Left kidney (tissue), 2 donors: Measurements from ENCODE around the gene RNF19B. TPM values are rescaled to one million over a fixed set of nuclear protein-coding genes. Genes with fewer than 3 reads are reported as not detected.
"Not testable (repeated sequence)": the region's sequence is repeated elsewhere in the genome, so short reads cannot be mapped to it uniquely, and the experiment has no call there.

ENCODE experiments used
- DNase-seq: peaks from one replicate; pipeline ENCODE4 v3.0.0-alpha.2; 2013
- polyA plus RNA-seq: library from polyadenylated mRNA; unstranded; fragments of 120-200 nt; gene quantifications from one replicate; pipeline ENCODE4 v1.2.1, GENCODE V29; 2013; ENCODE audit not compliant: insufficient read length

RNF19B gene
- polyA plus RNA-seq, 1 donor: 16.1 TPM

DNA sequence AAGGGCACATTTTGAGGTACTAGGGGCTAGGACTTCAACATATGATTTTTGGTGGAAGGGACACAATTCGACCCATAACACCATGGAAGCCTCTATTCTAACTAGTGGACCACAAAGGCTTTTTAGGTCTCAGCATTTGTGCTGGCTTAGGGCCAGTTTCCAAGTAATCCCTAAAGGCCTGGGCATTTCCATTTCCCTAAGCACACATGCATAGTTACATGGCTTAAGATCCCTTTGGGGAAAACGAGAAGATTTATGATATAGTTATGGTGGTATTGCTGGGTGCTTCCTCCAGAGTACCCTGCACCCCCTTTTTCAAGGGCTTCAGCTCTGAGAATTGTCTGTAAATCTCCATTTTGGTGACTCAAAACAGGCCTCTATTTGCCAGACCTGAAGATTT, 35.2 kb downstream of the RNF19B start:
- DNase-seq: no peak

DNA sequence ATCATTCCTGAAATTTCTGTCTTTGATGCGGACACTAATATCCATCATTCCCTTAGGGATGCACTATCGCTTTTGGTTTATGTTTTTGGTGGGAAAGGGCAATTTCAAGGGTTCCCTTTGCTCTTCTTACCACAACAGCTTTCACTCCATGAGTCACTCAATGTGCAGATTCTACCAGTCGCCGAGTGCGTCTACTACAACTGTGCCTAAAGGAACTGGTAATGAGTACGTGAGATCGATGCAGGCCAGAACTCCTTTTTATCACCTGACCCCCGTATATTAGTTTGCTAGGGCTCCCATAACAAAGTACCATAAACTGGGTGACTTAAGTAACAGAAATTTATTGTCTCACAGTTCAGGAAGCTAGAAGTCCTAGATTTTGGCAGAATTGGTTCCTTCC, 35.9 kb downstream of the RNF19B start:
- no peak for DNase-seq

DNA sequence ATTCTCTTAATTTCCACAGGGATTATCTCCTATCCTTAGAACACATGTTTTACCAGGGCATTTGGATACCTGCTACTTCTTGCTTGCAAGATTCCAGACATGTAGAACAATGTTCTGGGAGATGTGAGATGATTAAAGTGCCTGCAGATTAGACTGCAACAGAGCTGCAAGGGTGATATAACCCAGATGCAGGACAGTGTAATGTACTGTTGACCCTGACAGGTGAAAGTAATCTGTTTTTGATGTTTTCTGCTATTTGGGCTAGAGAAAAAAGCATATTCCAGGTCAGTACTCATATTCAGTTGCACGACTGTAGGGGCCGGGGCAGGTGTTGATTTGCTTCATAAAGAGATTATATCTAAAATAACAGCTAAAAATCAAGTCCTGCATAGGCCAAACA, 36.3 kb downstream of the RNF19B start:
- DNase-seq: no peak

DNA sequence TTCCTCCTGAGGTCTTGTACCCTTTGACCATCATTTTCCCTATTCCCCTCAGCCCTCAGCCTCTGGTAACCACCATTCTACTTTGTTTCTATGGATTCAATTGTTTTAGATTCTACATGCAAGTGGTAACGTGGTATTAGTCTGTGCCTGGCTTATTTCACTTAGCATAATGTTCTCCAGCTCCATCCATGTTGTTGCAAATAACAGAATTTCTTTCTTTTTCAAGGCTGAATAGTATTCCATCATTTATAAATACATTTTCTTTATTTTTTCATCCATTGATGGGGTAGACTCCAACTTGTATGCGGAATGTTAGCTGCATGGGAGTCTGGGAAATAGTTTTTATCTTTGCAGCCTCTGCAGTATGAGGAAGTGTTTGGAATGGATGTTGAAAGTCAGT, 37.2 kb downstream of the RNF19B start:
- no peak for DNase-seq

DNA sequence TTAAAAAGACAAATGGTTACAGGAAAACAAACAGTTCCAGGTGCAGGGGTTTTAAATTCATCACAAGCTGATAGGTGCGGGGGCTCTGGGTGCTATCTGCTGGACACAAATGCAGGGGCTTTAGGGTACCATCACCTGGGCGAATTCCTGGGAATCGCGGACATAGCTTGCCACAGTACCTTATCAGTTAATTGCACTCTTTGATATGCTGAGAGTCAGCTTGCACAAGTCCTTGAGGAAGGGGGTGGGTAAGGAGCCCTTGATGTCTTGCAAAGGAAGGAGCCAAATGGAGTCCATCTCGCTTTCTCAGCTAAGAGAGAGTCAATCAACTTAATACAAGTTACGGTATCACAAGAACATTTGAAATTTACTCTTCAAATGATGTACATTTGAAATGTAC, 38.0 kb downstream of the RNF19B start:
- no peak for DNase-seq

DNA sequence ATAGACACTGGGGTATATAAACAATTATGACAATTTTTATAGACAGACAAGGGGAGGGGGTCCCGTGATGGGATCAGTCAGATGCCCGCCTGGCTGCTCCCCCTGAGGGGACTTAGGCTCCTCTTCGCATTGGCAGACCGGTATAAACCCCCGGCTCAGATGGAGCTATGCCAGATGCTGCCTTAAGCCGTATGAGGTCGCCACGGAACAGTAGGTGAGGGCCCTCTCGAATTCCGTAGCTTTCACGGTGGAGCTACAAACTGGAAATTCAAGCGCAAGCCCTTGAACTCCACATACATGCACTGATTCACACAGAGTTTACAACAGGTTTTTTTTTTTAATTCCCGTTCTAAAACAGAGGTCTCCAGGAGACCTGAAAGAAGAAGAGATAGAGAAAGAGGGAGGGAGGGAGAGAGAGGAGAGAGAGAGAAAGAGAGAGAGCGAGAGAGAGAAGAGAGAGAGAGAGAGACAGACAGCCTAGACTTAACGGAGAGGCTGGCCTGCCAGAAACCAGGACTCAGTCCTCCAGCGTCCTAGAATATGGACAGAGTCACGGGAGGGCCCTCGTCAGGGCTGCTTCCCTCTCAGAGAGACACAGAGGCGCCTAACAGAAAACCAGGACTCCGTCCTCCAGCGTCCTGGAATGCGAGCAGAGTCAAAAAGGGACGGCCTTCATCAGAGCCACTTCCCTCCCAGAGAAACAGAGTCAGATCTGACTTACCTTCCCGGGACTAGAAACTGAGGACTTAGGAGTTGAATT, 39.0 kb downstream of the RNF19B start:
- peak; percentile 76 for DNase-seq

DNA sequence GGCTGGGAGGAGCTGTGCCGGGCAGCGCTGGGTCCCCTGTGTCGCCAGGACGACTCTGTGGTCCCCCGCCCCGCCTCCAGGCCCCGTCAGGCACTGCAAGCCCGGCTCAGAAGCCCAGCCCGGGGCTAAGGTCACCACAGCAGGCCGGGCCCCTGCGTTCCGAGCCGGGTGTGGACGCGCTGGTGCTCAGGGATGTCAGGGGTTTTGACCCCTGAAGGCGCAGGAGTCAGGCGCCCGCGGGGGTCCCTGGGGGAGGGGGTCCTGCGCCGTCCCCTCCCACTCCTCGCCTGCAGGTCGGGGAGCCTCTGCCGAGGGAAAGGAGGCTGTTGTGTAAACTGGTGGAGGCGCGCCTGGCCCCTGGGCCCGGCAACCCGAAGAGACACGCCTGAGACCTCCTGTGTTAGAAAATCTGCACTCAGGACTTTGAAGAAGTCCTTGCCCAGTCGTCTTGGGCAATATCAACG, 39.7 kb downstream of the RNF19B start:
- no peak for DNase-seq

DNA sequence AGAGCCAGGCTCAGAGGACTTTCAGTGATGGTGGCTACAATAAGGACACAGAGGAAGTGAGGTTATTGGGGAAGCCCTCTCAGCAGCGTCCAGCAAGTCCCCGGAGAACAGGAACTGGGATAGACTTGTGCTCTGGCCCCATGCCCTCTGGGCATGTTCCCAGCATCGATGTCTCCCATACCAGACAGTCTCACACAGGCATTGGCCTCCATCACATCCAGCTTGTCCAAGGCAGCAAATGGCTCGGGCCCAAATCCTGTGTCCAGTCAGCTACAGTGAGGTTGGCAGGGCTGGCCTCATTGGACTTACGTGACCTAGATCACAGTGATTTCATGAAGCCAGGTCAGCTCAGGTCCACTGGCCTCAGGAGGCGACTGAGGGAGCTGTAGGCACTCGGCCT, 43.8 kb downstream of the RNF19B start:
- DNase-seq: no peak

DNA sequence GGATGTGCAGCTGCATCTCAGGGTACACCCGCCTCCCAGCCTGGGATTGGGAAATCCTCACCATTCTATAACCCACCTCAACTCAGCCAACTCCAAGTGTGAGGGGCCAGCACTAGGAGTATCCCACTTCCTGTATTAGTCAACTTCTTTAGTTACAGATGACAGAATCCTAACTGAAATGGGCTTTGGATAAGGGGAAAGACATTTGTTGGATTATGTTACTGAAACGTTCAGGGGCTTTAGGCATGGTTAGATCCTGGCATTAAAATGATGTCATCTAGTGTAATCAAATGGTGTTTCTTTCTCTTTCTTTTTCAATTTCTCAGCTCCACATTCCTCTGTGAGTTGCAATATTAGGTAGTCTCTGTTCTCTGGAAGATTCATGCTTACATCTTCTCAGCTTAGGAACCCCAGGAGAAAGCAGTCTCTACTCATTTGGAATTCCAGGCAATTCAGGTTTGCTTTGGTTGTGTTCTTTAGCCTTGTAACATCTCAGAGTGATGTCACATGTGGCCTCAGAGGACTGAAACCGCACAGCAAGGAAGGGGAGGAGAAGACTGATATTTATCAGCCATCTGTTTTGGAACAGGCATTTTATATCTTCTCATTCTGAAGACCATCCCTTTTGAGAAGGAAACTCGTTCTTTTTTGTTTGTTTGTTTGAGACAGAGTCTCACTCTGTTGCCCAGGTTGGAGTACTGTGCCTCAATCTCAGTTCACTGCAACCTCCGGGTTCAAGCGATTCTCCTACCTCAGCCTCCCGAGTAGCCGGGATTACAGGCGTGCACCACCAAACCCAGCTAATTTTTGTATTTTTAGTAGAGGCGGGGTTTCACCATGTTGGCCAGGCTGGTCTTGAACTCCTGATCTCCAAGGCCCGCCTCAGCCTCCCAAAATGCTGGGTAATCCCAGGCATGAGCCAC, 44.5 kb downstream of the RNF19B start:
- no peak for DNase-seq

DNA sequence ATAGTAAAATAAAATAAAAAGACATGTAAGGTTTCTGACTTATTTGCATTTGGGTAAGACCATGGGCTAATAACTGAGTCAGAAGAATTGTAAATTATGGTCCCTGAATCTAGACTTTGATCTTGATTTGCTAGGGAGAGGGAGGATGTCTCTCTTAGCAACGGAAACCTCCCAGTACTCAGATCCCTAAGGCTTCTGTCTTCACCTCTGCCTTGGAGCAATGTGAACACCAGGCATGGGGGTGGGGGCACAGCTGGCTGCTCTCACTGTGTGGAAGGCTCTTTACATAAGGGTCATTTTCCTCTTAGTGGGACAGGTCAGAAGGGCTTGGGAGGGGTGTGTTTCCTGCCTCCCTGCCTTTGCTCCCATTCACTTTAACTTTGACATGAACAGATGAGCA, 46.4 kb downstream of the RNF19B start:
- DNase-seq: no peak

DNA sequence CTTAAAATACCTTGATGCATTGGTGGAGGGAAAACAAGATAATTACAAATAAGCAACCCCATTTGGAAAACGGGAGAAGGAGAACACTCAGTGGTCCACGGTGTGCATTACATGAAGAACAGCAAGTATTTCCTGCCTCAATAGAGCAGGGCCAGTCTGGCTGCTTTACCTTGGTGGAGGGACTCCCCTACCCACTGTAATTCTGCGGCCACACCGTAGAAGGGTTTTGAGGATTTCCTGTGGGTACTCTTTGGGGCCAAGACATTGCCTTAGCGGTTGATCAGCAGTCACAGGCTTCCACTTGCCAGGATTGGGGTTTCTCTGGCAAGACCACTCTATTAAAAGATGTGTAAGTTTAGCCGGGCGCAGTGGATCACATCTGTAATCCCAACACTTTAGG, 47.1 kb downstream of the RNF19B start:
- no peak for DNase-seq

DNA sequence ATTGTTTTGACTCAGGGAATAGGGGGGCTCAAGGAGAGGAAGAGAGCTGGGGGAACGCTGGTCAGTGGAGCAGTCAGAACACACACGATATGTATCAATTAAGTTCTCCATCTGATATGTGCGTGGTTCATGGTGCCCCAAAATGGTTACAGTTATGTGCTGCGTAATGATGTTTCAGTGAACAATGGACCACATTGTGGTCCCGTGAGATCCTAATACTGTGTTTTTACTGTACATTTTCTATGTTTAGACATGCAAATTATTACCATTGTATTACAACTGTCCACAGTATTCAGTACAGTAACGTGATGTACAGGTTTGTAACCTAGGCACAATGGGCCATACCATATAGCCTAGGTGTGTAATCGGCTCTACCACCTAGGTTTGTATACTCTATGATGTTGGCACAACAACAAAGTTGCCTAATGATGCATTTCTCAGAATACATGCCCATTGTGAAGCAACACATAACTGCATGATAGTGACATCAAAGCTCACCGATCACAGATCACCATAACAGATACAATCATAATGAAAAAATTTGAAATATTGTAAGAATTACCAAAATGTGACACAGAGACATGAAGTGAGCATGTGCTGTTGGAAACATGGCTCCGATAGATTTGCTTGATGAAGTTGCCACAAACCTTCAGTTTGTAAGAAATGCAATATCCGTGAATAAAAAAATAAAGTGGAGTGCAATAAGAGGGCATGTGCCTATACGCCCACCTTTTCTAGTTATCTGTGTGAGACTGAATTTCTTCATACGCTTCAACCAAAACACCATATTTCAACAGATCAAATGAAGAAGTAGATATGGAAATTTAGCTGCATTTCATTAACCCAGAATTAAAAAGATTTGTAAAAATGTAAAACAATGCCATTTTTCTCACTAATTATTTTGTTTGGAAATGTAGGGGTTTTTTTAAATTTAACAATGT, 48.6 kb downstream of the RNF19B start:
- no peak for DNase-seq

DNA sequence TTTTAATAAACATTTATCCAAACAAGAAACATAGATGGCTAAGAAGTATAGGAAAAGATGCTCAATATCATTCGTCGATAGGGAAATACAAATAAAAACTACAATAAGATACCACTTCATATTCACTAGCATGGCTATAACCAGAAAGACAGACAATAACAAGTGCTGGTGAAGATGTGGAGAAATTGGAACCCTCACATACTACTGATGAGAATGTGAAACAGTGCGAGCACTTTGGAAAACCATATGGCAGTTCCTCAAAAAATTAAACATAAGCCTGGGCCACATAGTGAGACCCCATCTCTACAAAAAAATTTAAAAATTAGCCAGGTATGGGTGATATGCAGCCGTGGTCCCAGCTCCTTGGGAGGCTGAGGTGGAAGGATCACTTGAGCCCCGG, 54.3 kb downstream of the RNF19B start:
- no peak for DNase-seq

DNA sequence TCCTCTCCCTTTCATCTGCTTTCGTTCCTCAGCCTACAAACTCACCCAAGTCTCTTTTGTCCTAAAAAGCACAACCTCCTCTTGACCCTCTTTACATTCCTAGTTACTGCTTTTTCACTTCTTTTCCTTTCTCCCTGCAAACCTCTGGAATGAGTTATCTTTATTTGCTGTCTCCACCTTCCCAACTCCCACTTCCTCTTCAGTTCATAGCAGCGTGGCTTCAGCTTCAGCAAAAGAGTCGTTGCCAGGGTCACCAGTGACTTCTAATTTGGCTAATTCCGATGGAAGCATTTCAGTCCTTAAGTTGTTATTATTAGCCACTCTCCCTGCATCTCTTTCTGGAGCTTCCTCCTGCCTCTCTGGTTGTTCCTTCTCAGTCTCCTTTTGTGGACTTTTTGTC, 57.2 kb downstream of the RNF19B start:
- DNase-seq: peak; percentile 57

DNA sequence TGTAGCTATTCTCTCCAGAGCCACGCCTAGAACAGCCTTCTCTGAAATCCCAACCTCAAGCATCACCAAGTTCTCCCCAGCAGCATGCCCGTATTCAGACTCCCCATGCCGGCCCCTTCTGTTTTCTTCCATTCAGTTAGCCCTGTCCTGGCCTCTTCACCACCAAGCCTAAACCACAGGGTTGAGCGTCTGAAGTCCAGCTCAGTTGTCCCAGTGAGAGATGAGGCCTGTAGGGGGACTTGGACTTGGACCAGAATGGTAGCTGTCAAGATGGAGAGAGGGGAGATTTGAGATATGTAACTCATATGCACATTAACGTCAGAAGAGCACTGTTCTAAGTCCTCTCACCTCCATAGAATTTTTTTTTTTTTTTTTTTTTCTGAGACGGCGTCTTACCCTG, 58.0 kb downstream of the RNF19B start:
- DNase-seq: no peak

DNA sequence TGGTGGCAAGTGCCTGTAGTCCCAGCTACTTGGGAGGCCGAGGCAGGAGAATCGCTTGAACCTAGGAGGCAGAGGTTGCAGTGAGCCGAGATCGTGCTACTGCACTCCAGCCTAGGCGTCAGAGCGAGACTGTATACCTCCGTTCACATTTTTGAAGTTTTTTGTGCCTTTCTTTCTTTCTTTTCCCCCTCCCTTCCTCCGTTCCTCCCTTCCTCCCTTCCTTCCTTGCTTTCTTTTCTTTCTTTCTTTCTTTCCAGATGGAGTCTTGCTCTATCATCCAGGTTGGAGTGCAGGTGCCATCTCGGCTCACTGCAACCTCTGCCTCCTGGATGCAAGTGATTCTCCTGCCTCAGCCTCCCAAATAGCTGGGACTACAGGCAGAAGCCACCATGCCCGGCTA, 59.0 kb downstream of the RNF19B start:
- DNase-seq: not testable (repeated sequence)

DNA sequence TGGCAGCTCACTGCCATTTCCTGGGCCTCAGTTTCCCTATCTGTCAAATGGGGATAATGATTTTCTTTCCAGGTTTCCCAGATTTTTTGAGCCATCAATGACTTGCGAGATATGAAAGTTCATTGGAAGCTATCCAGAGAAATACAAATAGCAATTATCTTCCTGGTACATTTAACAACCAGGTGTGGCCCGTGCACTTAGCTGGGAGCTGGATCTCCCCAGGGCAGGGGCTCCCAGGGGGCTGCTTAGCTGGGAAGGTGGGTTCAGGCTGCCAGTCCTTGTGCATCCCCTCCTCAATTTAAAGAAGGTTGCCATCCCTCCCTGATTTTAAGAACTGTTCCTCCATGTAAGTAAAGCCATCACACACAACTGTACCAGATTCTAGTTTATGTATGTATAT, 59.8 kb downstream of the RNF19B start:
- DNase-seq: no peak

DNA sequence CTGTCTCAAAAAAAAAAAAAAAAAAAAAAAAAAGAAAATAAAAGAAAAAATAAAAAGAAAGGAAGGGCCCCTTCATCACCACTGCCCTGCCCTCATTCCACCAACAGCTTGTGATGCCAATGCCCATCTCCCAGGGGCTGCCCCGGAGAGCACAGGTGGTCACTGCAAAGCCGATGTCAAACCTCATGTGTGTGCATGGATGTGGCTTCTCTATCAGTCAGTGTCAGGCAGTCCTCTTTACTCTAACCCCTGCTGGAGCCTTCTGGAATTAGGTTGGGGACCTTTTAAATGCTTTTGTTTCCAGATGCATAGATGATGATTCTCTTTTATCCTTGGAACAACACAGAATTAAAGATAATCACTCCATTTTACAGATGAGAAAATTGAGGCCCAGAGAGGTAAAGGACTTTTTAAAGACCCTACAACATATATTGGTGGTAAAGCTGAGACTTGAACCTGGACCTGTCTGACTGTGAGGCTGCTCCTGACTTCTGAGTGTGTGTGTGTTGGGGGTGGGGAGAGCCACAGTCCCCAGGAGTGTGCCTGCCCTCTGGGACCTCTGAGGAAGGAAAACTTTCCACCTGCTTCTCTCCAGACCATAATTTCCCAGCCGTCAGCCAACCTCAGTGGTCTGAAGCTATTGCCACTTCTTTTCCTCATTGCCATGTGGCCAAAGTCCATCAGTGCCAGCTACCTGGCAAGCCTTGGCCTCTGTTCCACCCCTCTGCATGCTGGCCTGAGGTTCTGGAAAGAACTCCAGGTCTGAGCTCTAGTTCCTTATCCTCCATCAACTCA, 60.4 kb downstream of the RNF19B start:
- DNase-seq: no peak

DNA sequence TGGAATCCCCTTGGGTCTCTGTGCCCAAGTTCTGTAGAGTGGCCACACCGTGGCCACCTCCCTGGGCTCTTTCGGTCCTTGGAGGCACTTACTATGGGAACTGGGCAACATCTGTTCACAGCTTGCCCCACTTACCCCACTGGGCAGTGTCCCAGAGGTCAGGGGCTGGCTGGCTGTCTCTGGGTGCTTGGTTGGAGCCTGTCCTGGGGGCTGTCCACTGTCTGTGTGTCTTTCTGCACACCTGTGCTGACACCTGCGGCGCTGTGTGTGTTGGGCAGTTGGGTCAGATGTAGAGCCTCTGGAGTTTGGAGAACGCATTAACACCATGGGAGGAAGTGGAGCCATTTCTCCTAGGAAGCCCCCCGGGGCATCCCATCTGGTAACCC, 62.1 kb downstream of the RNF19B start:
- no peak for DNase-seq

DNA sequence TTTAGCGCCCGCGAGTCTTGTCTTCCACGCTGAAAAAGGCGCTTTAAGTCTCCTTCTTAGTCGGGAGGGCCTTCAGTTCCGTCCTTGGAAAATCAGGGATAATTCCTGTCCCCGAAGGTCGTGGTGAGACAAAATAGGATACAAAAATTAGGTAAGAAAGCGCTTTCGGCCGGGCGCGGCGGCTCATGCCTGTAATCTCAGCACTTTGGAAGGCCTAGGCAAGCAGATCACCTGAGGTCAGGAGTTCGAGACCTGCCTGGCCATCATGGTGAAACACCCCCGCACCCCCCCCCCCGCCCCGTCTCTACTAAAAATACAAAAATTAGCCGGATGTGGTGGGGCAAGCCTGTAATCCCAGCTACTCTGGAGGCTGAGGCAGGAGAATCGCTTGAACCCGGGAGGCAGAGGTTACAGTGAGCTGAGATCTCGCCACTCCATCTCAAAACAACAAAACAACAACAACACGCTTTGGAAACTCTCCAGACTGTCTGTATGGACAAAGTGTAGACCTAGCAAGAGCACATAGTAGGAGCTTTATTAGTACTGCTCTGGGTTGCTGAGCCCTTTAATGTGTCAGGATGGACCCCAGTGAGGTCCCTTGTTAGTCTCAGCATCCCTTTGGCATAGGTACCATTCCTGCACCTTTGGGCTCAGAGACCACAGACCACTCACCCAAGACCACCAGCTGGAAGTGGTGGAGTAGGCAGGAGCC, 62.6 kb downstream of the RNF19B start:
- no peak for DNase-seq
